GF-D8 (cell line): ENCODE measurements around the gene ZNF483.
"Not testable (repeated sequence)": the region's sequence is repeated elsewhere in the genome, so short reads cannot be mapped to it uniquely, and the experiment has no call there.

ENCODE experiments used
- DNase-seq: peaks from one replicate; lab custom pipeline; 2025; lab: John Stamatoyannopoulos, UW

The ZNF483 gene

GRCh38 chr9:111525056-111525977, at the start of gene ZNF483:
Gene ZNF483 (plus strand): TSS chr9:111525179. CDS start chr9:111527396, 2,217 bp downstream.
- no peak for DNase-seq

- no peak for DNase-seq
These were observed 49.8 kb upstream of the ZNF483 start for GRCh38 chr9:111475195-111475594.

DNA sequence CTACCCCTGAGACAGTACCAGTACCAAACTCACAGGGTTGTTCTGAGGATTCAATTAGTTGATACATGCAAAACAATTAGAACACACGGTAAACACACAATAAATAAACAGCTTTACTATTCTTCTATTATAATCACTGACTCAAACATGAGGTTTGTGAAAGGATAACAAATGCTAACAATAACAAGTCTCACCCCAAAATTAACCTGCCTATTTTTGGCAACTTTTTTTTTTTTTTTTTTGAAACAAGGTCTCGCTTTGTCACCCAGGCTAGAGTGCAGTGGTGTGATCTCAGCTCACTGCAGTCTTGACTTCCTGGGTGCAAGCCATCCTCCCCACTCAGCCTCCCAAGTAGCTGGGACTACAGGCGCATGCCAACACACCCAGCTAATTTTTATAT, 47.3 kb upstream of the ZNF483 start:
- DNase-seq, result no peak

- DNase-seq, result peak; percentile 26
These were observed 42.9 kb upstream of the ZNF483 start for GRCh38 chr9:111481885-111482636.

DNA sequence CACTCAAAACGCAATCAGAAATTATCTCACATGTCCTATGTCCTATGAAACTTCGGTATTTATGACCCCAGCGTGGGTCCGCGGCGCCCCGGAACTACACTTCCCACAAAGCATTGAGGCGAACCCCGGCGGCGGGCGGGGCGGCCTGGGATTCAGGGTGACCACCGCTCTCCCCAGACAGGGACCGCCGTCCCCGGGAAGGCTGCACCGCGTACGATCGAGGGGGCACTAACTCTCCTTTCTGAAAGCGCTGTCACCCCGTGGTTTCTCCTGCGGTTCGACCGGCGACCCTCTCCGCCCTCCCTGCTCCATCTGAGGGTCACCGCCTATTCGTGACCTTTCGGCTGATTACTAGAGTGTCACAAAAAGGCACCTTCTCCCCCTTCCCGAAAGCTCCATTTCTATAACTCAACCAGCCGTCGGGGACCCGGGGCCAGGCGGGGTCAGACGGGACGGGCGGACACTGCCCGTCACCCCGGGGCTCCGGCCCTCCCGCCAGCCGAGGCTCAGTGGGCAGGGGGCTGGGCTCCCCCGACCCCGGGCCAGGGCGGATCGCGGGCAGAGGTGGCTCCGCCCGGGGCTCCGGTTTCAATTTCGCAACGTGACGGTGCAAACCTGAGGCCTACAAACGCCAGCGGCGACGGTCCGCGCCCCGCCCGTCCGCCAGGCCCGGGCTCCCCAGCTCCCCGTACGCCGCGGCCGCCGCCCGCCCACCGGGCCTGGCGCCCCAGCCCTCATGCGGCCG, 42.1 kb upstream of the ZNF483 start:
- DNase-seq, result peak; percentile 45

DNA sequence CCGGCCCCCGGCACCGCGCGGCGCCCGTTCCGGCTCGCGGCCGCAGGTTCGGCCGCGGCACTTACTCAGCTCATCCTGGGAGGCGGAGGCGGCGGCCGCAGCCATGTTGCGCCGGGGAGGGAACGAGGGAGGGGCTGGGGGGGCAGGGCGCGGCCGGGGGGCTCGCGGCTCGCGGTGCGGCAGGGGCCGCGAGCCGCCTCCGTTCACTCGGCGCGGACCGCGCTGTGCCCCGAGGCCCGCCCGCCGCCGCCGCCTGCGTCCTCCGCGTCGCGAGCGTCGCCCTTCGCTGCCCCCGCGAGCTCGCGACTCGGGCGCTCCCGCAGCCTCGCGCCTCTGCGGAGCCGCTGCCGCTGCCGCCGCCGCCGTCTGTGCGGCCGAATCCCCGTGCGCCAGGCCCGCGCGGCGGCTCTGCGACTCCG, 41.5 kb upstream of the ZNF483 start:
- DNase-seq, result no peak

DNA sequence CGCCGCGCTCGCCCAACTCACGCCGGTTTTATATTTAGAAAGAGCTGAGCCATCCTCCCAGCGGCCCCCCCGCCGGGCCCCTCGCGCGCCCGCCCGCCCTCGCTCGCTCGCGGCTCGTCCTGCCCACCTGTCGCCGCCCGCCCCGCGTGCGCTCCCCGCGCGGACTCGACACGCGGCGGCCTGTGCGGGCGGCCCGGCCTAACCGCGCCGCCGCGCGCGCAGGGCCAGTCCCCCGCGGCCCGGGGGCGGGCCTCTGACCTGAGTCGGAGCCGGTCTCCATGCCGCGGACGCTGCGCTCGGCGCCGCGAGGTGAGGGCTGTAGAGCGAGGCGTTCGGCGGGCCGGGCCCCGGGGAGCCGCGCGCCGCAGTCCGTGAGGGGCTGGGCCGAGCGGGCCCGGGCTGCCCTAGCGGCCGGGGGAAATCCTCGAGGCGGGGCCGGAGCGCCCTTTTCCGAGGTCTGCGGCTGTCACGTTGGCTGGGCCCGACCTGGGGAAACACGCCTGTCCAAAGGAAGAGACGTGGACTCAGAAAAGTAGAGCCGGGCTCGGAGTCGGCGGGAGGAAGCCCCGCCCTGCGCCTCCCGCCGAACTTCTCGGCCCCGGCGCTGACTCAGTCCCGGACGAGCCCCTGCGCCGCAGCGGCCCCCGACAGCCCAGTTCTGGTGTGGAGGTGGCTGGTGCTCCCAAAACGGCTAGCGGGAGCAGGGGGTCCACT, 41.0 kb upstream of the ZNF483 start, which contains the start of gene ECPAS:
Gene ECPAS, minus strand, starts transcription at position 526 of the 714 bp plus-strand sequence. CDS start 11,465 bp downstream, outside the sequence.
- peak; percentile 59 for DNase-seq

GRCh38 chr9:111484572-111484894, 40.4 kb upstream of the ZNF483 start:
- peak; percentile 38 for DNase-seq

GRCh38 chr9:111497196-111497595, 27.8 kb upstream of the ZNF483 start:
- DNase-seq, result not testable (repeated sequence)

DNA sequence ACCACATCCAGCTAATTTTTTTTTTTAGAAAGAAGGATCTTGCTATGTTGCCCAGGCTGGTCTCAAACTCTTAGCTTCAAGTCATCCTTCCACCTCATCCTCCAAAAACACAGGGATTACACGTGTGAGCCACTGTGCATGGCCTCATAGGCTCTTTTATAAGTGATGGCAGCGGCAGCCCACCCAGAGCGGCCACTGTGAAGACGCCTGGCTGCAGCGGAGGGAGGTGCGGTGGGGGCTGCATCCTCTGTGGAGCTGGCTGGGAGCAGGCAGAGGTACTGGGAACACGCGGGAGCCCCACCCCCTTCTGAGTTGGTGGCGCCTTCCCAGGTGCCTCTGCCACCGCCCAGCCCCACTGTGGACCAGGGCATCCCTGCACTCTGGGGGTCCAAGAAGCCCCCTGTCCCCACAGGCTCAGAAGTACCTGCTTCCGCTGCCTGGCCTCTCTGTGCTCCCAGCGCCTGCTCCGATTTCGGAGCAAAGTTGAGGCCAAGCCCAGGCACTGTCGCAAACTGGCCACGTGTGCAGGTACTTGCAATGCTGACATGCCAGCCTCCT, 23.9 kb upstream of the ZNF483 start:
- no peak for DNase-seq

DNA sequence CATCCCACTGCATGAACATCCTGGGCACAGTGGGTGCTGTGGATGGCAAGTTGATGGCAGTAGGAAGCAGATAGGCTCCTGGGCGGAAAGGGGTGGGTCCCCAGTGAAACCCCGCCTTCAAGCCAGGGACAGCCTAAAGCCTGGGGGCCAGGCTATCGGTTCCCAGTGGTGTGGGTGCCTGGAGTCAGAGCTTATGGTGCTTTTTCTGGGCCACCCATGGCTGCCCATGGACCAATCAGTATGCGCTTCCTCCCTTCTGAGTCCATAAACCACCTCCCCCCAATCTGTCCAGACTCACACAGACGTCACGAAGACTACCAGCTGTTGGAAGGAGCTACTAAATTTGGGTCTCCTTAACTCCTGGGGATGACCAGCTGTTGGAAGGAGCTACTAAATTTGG, 23.3 kb upstream of the ZNF483 start:
- DNase-seq, result no peak

- DNase-seq, result no peak
These were observed 22.5 kb upstream of the ZNF483 start for GRCh38 chr9:111502506-111502905.

GRCh38 chr9:111511581-111511980, 13.4 kb upstream of the ZNF483 start:
- not testable (repeated sequence) for DNase-seq

DNA sequence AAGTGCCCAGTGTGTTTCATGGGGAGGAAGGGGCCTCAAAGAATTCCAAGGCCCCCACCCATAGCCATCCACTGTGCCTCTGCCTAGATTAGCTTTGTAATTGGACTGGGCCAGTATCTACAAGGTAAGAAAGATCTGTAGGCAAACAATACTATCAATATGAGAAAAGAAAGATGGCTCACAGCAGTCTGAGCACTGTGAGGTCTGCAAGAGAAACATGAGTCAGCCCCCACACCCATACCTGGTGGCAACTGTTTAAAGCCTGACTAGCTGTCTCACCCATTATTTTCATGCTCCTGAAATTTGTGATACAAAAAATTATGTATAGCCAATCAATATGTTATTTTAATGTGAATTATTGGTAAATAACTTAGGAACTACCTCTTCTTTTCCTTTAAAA, 10.0 kb upstream of the ZNF483 start:
- DNase-seq, result no peak

- DNase-seq, result no peak
These were observed 8.9 kb upstream of the ZNF483 start for GRCh38 chr9:111516061-111516465.

DNA sequence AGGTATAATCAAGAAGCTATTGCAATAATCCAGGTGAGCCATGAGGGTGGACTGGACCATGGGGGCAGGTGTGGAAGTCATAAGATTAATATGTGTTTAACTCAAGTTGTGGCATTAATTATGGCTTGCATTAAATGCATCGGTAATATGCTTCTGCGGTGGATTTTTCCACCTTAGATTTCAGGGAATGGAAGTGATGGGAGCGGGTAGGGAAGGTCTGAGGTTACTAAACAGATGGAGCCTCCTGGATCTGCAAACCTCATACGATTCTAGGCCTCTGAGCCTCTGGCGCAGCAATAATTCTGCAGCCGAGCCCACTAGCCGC, 286 bp upstream of the ZNF483 start:
- DNase-seq, result no peak

GRCh38 chr9:111527347-111527746, 2.4 kb downstream of the ZNF483 start:
- DNase-seq, result no peak

GRCh38 chr9:111529787-111530186, 4.8 kb downstream of the ZNF483 start:
- no peak for DNase-seq

DNA sequence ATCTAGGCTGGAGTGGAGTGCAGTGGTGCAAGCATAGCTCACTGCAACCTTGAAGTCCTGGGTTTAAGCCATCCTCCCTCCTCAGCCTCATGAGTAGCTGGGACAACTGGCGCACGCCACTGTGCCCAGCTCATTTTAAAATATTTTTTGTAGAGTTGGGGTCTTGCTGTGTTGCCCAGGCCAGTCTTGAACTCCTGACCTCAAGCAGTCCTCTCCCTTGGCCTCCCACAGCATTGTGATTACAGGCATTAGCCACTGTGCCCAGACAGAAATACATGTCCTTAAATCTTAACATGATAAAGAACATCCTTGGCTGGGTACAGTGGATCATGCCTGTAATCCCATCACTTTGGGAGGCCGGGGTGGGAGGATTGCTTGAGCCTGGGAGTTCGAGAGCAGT, 6.7 kb downstream of the ZNF483 start:
- no peak for DNase-seq

- no peak for DNase-seq
These were observed 8.3 kb downstream of the ZNF483 start for GRCh38 chr9:111533099-111533790.
